Keratinocyte (primary cell): ENCODE data around the gene NPDC1. TPM values are rescaled to one million over a fixed set of nuclear protein-coding genes. Genes with fewer than 3 reads are reported as not detected.

Experiments used
- DNase-seq: peaks from one replicate; pipeline ENCODE4 v3.0.0-alpha.2; 2011; ENCODE audit warnings: low read depth, missing footprints, low spot score
- FAIRE-seq: peaks from 2 replicates; lab custom pipeline; 2011; peaks lifted over from hg19 to GRCh38; lab: Jason Lieb, UNC
- H2AFZ ChIP-seq: 2 replicates; pipeline ENCODE4 v1.6.0; 2012; ENCODE audit warnings: low read length, control low read depth, inconsistent platforms; ENCODE audit not compliant: control insufficient read depth
- H3K27ac ChIP-seq: 2 replicates; pipeline ENCODE4 v1.5.1; 2011; ENCODE audit warnings: low read length; ENCODE audit not compliant: control insufficient read depth, insufficient read depth
- H3K27me3 ChIP-seq: 3 replicates; pipeline ENCODE4 v1.6.0; 2011; ENCODE audit warnings: low read length; ENCODE audit not compliant: control insufficient read depth, insufficient read depth; ENCODE audit errors: extremely low read depth
- H3K36me3 ChIP-seq, 2 experiments: 2 replicates in 1 of 2; 3 replicates in 1 of 2; pipeline ENCODE4 v1.5.1; 2011; ENCODE audit warnings: low read length in 2 of 2, mild to moderate bottlenecking in 1 of 2; ENCODE audit not compliant: control insufficient read depth in 2 of 2, insufficient read depth in 2 of 2; ENCODE audit errors: extremely low read depth in 1 of 2
- H3K4me1 ChIP-seq: 3 replicates; pipeline ENCODE4 v1.5.1; 2011; ENCODE audit warnings: low read length; ENCODE audit not compliant: control insufficient read depth, insufficient read depth; ENCODE audit errors: extremely low read depth
- H3K4me2 ChIP-seq: 3 replicates; pipeline ENCODE4 v1.6.0; 2011; ENCODE audit warnings: low read depth, low read length; ENCODE audit not compliant: control insufficient read depth, insufficient read depth; ENCODE audit errors: extremely low read depth
- H3K4me3 ChIP-seq, 3 experiments: fragments of 200-600 bp in 1 of 3; sonication (generic) in 1 of 3; 2 replicates in 2 of 3; 3 replicates in 1 of 3; pipeline ENCODE4 v1.5.1; 2011 to 2016; ENCODE audit warnings: low read length in 3 of 3, mild to moderate bottlenecking in 3 of 3, control low read depth in 2 of 3, inconsistent platforms in 1 of 3, low read depth in 1 of 3, mixed read lengths in 1 of 3, mixed run types in 1 of 3, moderate library complexity in 1 of 3; ENCODE audit not compliant: control insufficient read depth in 2 of 3, insufficient read depth in 2 of 3; ENCODE audit errors: extremely low read depth in 1 of 3
- H3K79me2 ChIP-seq: 2 replicates; pipeline ENCODE4 v1.6.0; 2012; ENCODE audit warnings: low read length; ENCODE audit not compliant: control insufficient read depth, insufficient read depth
- H3K9ac ChIP-seq: 3 replicates; pipeline ENCODE4 v1.6.0; 2011; ENCODE audit warnings: low read length; ENCODE audit not compliant: control insufficient read depth, insufficient read depth; ENCODE audit errors: extremely low read depth
- H3K9me1 ChIP-seq: 3 replicates; pipeline ENCODE4 v1.6.0; 2011; ENCODE audit warnings: low read length; ENCODE audit not compliant: control insufficient read depth, insufficient read depth; ENCODE audit errors: extremely low read depth
- H3K9me3 ChIP-seq: 2 replicates; pipeline ENCODE4 v1.5.1; 2012; ENCODE audit warnings: low read depth, low read length; ENCODE audit not compliant: control insufficient read depth
- H4K20me1 ChIP-seq: 3 replicates; pipeline ENCODE4 v1.6.0; 2011; ENCODE audit warnings: low read length; ENCODE audit not compliant: control insufficient read depth, insufficient read depth; ENCODE audit errors: extremely low read depth
- CTCF ChIP-seq, 3 experiments: IDR thresholded peaks in 1 of 3; conservative IDR thresholded peaks in 1 of 3; optimal IDR thresholded peaks in 1 of 3; 2 replicates in 2 of 3; 3 replicates in 1 of 3; pipeline versions ENCODE3 to v1.5.1; 2011; ENCODE audit warnings: low read length in 3 of 3, mild to moderate bottlenecking in 3 of 3, moderate library complexity in 2 of 3, control low read depth in 1 of 3, inconsistent platforms in 1 of 3; ENCODE audit not compliant: insufficient read depth in 2 of 3; ENCODE audit errors: extremely low read depth in 1 of 3
- EZH2 ChIP-seq: IDR thresholded peaks from one replicate; pipeline ENCODE4 v1.6.1; 2012; ENCODE audit warnings: inconsistent platforms, mild to moderate bottlenecking, low read length, moderate library complexity
- dilution Hi-C: fragments of 300-500 bp; cut with MboI; formaldehyde crosslinking; loops from one replicate; pipeline ENCODE4 v1.7.0; 2020; ENCODE audit warnings: low sequenced_read_pairs; ENCODE audit not compliant: extremely low pct_ligation_motif_present
- polyA plus RNA-seq, 5 experiments: library from polyadenylated mRNA; depleted of rRNA in 3 of 5; stranded (reverse) in 3 of 5; stranded (forward) in 1 of 5; unstranded in 1 of 5; fragments of >200 nt; gene quantifications; 1 replicate in 1 of 5; 2 replicates in 3 of 5; 3 replicates in 1 of 5; pipeline versions ENCODE4 v1.2.1 to v1.2.3, GENCODE V29; 2011 to 2012; ENCODE audit warnings: missing spikeins in 2 of 5, low read depth in 1 of 5, low replicate concordance in 1 of 5

NPDC1 gene
- polyA plus RNA-seq, 1 donor (not counting 4 experiments of a cell fraction or from before 2014, with no cell fraction given): 9.8 TPM

DNA sequence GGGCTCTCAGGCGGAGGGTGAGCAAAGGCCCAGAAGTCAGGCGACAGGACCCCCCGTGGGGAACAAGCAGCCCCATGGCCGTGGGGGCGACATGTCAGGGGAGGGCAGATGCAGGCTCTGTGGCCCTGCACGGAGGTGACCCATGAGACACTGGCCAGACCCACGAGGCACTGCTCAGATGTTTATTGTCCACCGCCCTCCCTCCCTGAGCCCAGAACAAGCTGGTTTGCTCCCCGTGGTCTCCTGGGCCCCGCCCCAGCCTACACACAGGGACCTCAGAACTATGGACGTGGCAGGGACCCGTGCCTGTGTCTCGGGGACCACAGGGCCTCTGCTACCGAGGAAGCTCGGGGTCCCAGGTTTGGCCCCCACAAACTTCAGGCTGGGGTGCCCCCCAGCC, 16.0 kb downstream of the NPDC1 start:
- Histone ChIP-seq H3K4me3 (no peak overlapping the region), H3K4me1 (peaks cover 8% of the 10 kb centered on the region), H3K27ac (no peak overlapping the region), H3K9me3 (no peaks in the 10 kb centered on the region), H3K79me2 (no peaks in the 10 kb centered on the region), H3K9ac (no peak overlapping the region), H4K20me1 (no peaks in the 10 kb centered on the region), H3K9me1 (no peaks in the 10 kb centered on the region), H3K4me2 (no peak overlapping the region), H3K36me3 (no peaks in the 10 kb centered on the region), H3K27me3 (peaks cover 15% of the 10 kb centered on the region), H2AFZ (no peak overlapping the region)
- TF ChIP-seq CTCF (optimal IDR thresholded peaks at IDR 0.05 in 1 of 3, IDR thresholded peaks at IDR 0.05 in 1 of 3, conservative IDR thresholded peaks at IDR 0.05 in 1 of 3; ENCODE audit: extremely low read depth in 1 of 3, insufficient read depth in 2 of 3, low read length in 3 of 3) (no peak), EZH2 (no peak)
- FAIRE-seq (no peak), DNase-seq (no peak)
- dilution Hi-C loops: no loop called here

DNA sequence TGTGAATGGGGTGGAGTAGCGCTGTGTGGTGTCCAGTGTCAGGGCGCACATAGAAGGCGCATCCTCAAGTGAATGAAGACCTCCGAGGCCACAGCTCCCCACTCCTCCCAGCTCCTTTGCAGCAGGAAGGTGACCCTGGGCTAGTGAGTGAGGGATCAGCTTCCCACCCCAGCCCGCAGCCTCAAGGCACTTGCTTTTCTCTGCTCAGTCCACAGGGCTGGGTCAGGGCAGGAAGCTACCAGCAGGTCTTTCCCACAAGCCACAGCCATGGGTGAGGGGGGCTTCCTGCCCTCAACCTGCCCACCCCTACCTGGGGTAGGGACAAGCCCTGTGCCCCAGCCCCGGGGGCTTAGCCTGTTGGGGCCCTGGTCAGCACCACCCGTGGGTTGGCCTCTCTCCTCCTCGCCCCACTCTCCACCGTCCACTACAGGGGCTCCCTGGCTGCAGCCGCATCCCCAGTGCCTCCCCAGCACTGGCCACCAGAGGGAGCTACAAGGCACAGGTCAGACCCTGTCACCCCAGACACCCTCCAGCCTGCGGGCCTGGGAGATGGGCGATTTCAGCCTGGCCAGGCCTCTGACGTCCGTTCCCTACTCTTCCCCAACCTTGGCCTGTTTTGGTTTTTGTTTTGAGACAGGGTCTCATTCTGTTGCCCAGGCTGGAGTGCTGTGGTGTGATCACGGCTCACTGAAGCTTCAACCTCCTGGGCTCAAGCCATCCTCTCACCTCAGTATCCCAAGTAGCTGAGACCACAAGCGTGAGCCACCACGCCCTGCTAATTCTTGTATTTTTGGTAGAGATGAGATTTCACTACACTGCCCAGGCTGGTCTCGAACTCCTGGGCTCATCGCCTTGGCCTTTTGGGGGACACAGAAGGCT, 16.7 kb downstream of the NPDC1 start:
- peaks cover 7% of the 10 kb centered on the region for H3K4me1 ChIP-seq
- dilution Hi-C loops: no loop called here
- no peak for FAIRE-seq

More for the DNA sequence above, 16.7 kb downstream of the NPDC1 start:
- Histone ChIP-seq H3K27me3 (peaks cover 15% of the 10 kb centered on the region), H3K27ac (no peak overlapping the region), H3K36me3 (no peaks in the 10 kb centered on the region), H3K4me2 (peak overlapping the region; percentile 81), H3K4me3 (no peak overlapping the region), H3K9ac (no peak overlapping the region), H4K20me1 (no peaks in the 10 kb centered on the region), H3K9me1 (no peaks in the 10 kb centered on the region), H2AFZ (no peak overlapping the region), H3K9me3 (no peaks in the 10 kb centered on the region), H3K79me2 (no peaks in the 10 kb centered on the region)
- no peak for DNase-seq
- peak in 2 of 3 experiments; percentile 89 to 98 for TF ChIP-seq CTCF (optimal IDR thresholded peaks at IDR 0.05 in 1 of 3, IDR thresholded peaks at IDR 0.05 in 1 of 3, conservative IDR thresholded peaks at IDR 0.05 in 1 of 3; ENCODE audit: extremely low read depth in 1 of 3, insufficient read depth in 2 of 3, low read length in 3 of 3)
- no peak for TF ChIP-seq EZH2
